Stimulated activated effector memory CD8-positive, alpha-beta T cell treated with anti-CD3 and anti-CD28 coated beads, Interleukin-12 subunit alpha, Interleukin-12 subunit beta, amount 100 ng/mL, for 72 hours (primary cell): ENCODE results near the gene DMWD.

ENCODE experiments used
- ATAC-seq: fragments of 150-1000 bp; cut with Tn5 transposase; 2 replicates; pipeline ENCODE4 v1.10.0; 2021
- DNase-seq, 2 donors: peaks; one replicate each; pipeline ENCODE4 v3.0.0; 2021 to 2022; ENCODE audit warnings: low spot score in 2 of 2
- H3K27ac Mint-ChIP-seq: one replicate; pipeline ENCODE4 v1.8.0; 2022; ENCODE audit warnings: mild to moderate bottlenecking, mixed read lengths
- H3K36me3 Mint-ChIP-seq: one replicate; pipeline ENCODE4 v1.8.0; 2022; ENCODE audit warnings: mild to moderate bottlenecking, mixed read lengths
- H3K4me1 Mint-ChIP-seq: one replicate; pipeline ENCODE4 v1.8.0; 2022; ENCODE audit warnings: mixed read lengths
- H3K4me3 Mint-ChIP-seq: one replicate; pipeline ENCODE4 v1.8.0; 2022; ENCODE audit warnings: mild to moderate bottlenecking, mixed read lengths
- H3K9me3 Mint-ChIP-seq: one replicate; pipeline ENCODE4 v1.8.0; 2022; ENCODE audit warnings: mixed read lengths

Gene DMWD

GRCh38 chr19:45820413-45821102 is 27.9 kb upstream of the DMWD start:
- DNase-seq (no peak), ATAC-seq (no peak)
- Mint-ChIP-seq H3K4me1 (peaks cover 13% of the 10 kb centered on the region), H3K4me3 (no peak overlapping the region), H3K36me3 (peaks cover 70% of the 10 kb centered on the region), H3K27ac (peak overlapping the region; percentile 48), H3K9me3 (no peaks in the 10 kb centered on the region)

GRCh38 chr19:45819769-45820168 is 27.1 kb upstream of the DMWD start:
- Mint-ChIP-seq H3K4me1 (peaks cover 13% of the 10 kb centered on the region), H3K4me3 (no peak overlapping the region), H3K27ac (no peak overlapping the region), H3K36me3 (peaks cover 66% of the 10 kb centered on the region), H3K9me3 (no peaks in the 10 kb centered on the region)
- no peak for DNase-seq
- ATAC-seq, result no peak

GRCh38 chr19:45817725-45818301 is 25.2 kb upstream of the DMWD start:
- Mint-ChIP-seq H3K4me1 (peaks cover 13% of the 10 kb centered on the region), H3K36me3 (peaks cover 56% of the 10 kb centered on the region), H3K27ac (no peak overlapping the region), H3K4me3 (no peak overlapping the region), H3K9me3 (no peaks in the 10 kb centered on the region)
- no peak for ATAC-seq
- DNase-seq, result no peak

GRCh38 chr19:45817010-45817724 is 24.5 kb upstream of the DMWD start:
- H3K4me1 Mint-ChIP-seq, result peaks cover 13% of the 10 kb centered on the region
- peak; percentile 98 to 99 for DNase-seq
- H3K4me3 Mint-ChIP-seq, result no peak overlapping the region
- H3K9me3 Mint-ChIP-seq, result no peaks in the 10 kb centered on the region
- peaks cover 55% of the 10 kb centered on the region for H3K36me3 Mint-ChIP-seq
- H3K27ac Mint-ChIP-seq, result no peak overlapping the region
- ATAC-seq, result peak; percentile 95

- Mint-ChIP-seq H3K4me3 (no peak overlapping the region), H3K9me3 (no peaks in the 10 kb centered on the region), H3K36me3 (peaks cover 50% of the 10 kb centered on the region), H3K4me1 (peaks cover 13% of the 10 kb centered on the region), H3K27ac (no peak overlapping the region)
- DNase-seq (no peak), ATAC-seq (no peak)
These were observed 23.8 kb upstream of the DMWD start for GRCh38 chr19:45816236-45817009.

- DNase-seq (no peak), ATAC-seq (no peak)
- peaks cover 9% of the 10 kb centered on the region for H3K4me1 Mint-ChIP-seq
- no peak overlapping the region for H3K27ac Mint-ChIP-seq
- H3K9me3 Mint-ChIP-seq, result no peaks in the 10 kb centered on the region
- H3K36me3 Mint-ChIP-seq, result peaks cover 42% of the 10 kb centered on the region
- no peak overlapping the region for H3K4me3 Mint-ChIP-seq
These were observed 23.0 kb upstream of the DMWD start for GRCh38 chr19:45815481-45816216.

GRCh38 chr19:45814851-45815480 is 22.3 kb upstream of the DMWD start, which contains the start of gene RSPH6A:
Gene RSPH6A (minus strand): TSS chr19:45815308. CDS start chr19:45815176, 132 bp downstream.
- no peak within 1 kb of the TSS for H3K27ac Mint-ChIP-seq
- ATAC-seq (no peak), DNase-seq (no peak)
- H3K36me3 Mint-ChIP-seq, result peaks cover 36% of the 10 kb centered on the region
- no peaks in the 10 kb centered on the region for H3K9me3 Mint-ChIP-seq
- no peak within 1 kb of the TSS for H3K4me3 Mint-ChIP-seq
- H3K4me1 Mint-ChIP-seq, result peaks cover 13% of the 10 kb centered on the region

GRCh38 chr19:45814166-45814780 is 21.6 kb upstream of the DMWD start:
- Mint-ChIP-seq H3K9me3 (no peaks in the 10 kb centered on the region), H3K36me3 (peaks cover 29% of the 10 kb centered on the region)
- DNase-seq, result no peak

GRCh38 chr19:45812297-45812696 is 19.7 kb upstream of the DMWD start:
- DNase-seq (no peak), ATAC-seq (no peak)
- H3K9me3 Mint-ChIP-seq, result no peaks in the 10 kb centered on the region
- H3K36me3 Mint-ChIP-seq, result peaks cover 26% of the 10 kb centered on the region
- H3K27ac Mint-ChIP-seq, result no peak overlapping the region
- peaks cover 16% of the 10 kb centered on the region for H3K4me1 Mint-ChIP-seq
- no peak overlapping the region for H3K4me3 Mint-ChIP-seq

More at GRCh38 chr19:45814166-45814780, 21.6 kb upstream of the DMWD start:
- Mint-ChIP-seq H3K4me3 (no peak overlapping the region), H3K4me1 (peaks cover 19% of the 10 kb centered on the region), H3K27ac (no peak overlapping the region)
- no peak for ATAC-seq

- peaks cover 12% of the 10 kb centered on the region for H3K4me1 Mint-ChIP-seq
- DNase-seq, result no peak
- peak overlapping the region; percentile 88 for H3K27ac Mint-ChIP-seq
- peak; percentile 49 for ATAC-seq
- H3K9me3 Mint-ChIP-seq, result no peaks in the 10 kb centered on the region
- peak overlapping the region; percentile 22 for H3K4me3 Mint-ChIP-seq
- peaks cover 11% of the 10 kb centered on the region for H3K36me3 Mint-ChIP-seq
These were observed 17.1 kb upstream of the DMWD start for GRCh38 chr19:45809643-45810159.

GRCh38 chr19:45805719-45806118 is 13.1 kb upstream of the DMWD start:
- H3K36me3 Mint-ChIP-seq, result no peaks in the 10 kb centered on the region
- no peak overlapping the region for H3K27ac Mint-ChIP-seq
- DNase-seq, result no peak
- H3K9me3 Mint-ChIP-seq, result no peaks in the 10 kb centered on the region
- ATAC-seq, result no peak
- H3K4me3 Mint-ChIP-seq, result no peak overlapping the region
- peaks cover 12% of the 10 kb centered on the region for H3K4me1 Mint-ChIP-seq

- DNase-seq (no peak), ATAC-seq (no peak)
- no peak overlapping the region for H3K4me3 Mint-ChIP-seq
- peaks cover 7% of the 10 kb centered on the region for H3K4me1 Mint-ChIP-seq
- no peak overlapping the region for H3K27ac Mint-ChIP-seq
- H3K9me3 Mint-ChIP-seq, result no peaks in the 10 kb centered on the region
- H3K36me3 Mint-ChIP-seq, result no peaks in the 10 kb centered on the region
These were observed 12.2 kb upstream of the DMWD start for GRCh38 chr19:45804959-45805230.

GRCh38 chr19:45804140-45804958 is 11.7 kb upstream of the DMWD start:
- Mint-ChIP-seq H3K9me3 (no peaks in the 10 kb centered on the region), H3K4me3 (no peak overlapping the region), H3K36me3 (no peaks in the 10 kb centered on the region), H3K4me1 (peaks cover 2% of the 10 kb centered on the region), H3K27ac (no peak overlapping the region)
- ATAC-seq (no peak), DNase-seq (no peak)
